KG1 (cell line): Measurements from ENCODE around the gene SECISBP2L.

Experiments
- DNase-seq: peaks from one replicate; lab custom pipeline; 2025; lab: John Stamatoyannopoulos, UW

Gene SECISBP2L

DNA sequence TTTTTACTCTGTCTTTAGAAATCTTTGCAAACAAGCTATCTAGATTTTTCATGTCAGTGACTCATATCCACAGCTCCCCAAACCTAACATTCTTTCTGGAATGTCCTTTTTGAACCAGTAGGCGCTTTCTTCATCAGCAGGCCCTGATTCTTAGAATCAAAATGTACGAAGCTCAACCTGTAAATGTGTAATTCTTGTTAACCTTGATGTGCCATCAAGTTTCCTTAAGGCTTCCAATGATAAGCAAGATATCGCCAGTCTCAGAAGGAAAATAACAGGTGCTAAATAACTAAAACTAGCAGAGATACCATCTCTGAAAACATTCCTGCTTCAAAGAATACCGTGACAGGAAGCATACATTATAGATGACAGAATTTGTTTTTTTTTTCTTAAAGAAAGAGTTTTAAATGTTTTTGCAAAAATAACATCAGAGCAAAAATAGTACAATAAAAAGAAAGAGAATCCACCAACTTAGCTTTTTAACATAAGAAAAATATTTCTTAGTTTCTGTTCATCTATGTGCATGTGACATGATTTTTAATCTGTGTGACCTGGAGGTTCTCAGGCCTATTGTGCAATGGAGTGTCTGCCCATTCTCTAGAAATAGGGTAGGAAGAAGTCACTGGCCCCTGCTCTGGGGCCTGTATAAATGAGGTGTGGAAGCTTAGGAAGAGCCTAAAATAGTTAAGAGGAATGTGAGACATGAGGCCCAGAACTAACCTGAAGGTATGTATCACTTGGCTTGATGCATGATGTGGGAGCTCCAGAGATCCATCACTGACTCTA is 14.7 kb upstream of the SECISBP2L start:
- DNase-seq: no peak

DNA sequence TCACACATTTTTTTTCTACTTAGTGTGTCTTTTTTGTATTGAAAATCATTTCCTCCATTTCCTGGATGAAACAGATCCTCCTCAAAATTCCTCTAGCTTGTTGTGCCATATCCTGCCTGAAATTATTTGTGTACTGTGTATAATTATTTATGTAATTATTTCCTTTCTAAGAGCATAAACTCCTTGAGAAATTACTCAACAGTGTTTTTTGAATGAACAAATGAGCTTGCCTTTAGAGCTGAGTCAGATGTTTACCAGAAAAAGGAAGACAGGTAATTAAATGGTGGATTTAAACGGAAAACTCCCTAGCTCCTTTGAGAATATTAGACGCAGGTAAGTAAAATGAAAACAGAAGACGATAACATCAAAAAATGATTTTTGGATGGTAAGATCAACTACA is 13.2 kb upstream of the SECISBP2L start:
- DNase-seq: no peak

DNA sequence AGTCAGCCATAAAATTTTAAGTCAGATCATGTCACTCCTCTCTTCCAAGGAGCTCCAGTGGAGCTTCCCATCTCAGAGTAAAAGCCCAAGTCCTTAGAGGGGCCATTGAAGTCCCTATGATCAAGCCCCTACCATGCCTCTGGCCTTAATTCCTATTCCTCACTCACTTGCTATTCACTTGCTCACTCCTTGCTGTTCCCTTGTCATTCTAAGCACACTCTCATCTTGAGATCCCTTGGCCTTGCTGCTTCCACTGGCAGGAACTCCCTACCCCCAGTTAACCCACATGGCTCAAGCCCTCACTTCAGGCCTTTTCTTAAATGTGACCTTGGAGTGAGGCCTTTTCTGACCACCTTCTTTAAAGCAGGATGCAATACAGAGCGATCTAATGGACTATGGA is 12.3 kb upstream of the SECISBP2L start:
- no peak for DNase-seq

DNA sequence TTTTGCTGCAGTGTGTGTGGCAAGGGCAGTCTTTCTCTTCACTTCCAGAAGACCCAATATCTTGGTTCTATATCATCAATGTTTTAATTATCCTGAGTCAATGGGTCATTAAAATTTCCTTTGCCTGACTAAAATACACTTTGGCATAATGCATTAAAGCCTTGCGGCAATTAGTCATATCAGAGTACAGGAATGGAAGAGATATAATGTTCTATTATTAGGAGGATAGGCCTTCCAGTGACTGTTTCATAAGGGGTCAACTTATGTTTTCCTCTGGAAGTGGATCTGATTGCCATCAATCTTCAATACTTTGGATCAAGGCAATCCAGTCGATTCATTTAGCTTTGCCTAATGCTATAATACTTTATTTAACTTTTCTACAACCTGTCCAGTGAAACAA is 9.4 kb upstream of the SECISBP2L start:
- DNase-seq: no peak

DNA sequence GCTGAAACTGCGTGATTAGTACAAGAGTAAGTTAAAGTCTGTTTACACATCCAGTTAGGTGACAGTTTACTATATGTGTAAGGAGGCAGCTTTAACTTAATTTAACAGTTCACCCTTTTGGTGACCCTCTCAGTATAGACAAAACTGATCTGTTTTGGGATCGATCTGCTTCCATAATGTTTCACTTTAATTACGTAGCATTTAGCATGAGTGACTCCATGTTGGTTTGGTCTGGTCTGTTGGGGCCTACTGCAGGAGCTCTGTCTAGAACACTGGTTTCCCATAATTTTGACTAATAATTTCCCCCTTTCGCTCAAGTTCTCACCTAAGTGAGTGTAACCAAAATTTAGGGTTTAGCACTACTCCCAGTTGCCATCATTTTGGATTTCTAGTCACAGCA is 6.4 kb upstream of the SECISBP2L start:
- DNase-seq: no peak

DNA sequence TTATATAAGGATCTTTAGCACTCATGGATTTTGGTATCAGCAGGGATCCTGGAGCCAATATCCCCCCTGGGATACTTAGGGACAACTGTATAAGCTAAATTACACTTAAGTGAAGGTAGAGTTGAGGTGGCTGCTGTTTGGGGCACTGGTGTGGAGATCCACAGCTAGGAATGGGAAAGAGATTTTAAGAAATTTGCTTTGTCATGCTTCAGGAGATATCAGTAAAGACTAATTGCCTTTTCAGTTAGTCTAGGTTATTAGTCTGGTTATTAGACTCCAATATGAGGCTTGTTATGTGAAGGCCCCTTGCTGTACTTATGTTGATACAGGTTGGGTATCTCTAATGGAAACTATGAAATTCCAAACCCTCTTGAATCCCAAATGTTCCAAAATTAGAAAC is 1.2 kb upstream of the SECISBP2L start:
- DNase-seq: no peak

DNA sequence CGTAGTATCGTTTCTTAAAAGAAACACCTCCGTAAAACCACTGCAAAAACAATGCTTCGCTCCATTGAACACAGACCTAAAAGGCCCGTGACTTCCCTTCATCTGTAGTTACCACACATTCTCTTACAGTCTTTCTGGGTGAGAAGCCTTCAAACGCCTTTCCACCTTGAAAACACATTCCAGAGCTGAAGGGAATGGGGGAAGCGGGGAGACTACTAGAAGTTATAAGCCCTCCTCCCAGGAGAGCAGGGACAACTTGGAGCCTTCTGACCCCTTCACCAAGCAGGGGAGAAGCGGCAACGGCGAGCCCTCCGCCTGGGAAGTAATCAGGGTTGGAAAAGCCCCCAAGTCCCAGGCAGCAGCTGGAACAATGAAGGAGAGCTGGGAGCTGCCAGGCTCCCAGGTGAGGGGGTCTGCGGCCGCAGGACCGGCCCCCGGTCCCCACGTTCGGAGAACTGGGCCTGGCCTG is 461 bp downstream of the SECISBP2L start:
- no peak for DNase-seq

DNA sequence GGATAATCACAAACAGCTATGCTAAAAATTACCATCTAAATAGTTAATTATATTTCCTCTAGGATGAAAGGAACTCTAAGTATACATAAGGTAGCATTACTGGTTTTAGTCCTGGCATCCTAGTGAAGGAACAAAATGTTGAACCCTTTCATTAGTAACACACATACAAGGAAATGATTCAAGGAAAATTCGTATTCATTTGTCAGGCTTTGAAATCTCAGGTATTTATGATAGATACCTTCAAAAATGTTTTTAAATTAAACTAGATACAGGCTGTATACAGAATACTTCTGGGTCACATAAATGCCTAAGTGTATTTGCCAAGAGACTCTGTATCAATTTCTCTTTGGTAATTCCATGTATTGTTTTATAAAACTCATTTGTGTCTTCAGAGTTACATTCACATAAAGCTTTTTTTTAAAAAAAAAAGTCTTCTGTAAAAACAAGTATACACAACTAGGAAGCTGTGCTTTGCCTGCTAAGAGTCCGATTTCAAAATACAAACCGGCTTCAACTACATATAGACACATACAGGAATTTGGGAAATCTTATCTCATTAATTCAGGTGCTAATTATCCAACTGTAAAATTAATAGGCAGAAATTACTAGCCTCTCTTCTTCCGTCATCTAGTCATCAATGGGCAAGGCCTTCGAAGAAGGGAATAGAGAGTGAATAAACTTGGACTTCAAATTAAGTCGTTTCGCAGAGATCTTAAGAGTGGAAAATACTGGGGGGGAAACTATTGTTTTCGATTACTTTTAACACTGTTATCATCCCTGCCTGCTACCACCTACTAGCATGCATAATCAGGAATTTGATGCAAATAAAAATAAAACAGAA is 1.3 kb downstream of the SECISBP2L start:
- DNase-seq: no peak

DNA sequence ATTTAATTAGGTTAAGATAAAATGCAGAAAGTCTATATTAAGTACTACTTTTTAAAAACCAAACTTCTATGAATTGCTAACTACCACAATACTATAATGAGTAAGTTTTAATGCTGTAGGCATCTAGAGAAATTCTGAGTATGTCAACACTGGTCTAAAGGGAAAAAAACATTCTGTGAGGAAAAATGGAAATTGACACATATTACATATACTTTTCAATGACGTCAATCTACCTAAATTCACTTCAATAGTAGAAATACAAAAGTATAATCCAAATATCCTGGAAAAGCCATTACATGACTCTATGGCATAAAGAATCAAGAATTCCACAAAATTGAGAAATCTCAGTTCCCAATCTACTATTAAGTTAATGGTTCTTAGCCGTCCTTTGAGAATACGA is 2.2 kb downstream of the SECISBP2L start:
- no peak for DNase-seq

DNA sequence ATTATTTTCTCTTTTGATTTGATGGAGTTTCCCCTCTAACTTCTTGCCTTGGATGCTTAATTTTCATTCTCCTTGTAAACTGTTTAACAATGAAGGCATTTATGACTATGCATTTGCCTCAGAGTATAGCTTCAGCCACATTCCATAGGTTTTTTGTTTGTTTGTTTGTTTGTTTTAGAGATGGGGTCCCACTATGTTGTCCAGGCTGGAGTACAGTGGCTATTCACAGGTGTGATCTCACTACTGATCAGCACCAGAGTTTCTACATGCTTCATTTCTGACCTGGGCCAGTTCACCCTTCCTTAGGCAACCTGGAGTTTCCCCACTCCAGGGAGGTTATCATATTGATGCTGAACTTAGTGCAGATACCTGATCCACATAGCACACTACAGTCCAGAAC is 4.1 kb downstream of the SECISBP2L start:
- no peak for DNase-seq

DNA sequence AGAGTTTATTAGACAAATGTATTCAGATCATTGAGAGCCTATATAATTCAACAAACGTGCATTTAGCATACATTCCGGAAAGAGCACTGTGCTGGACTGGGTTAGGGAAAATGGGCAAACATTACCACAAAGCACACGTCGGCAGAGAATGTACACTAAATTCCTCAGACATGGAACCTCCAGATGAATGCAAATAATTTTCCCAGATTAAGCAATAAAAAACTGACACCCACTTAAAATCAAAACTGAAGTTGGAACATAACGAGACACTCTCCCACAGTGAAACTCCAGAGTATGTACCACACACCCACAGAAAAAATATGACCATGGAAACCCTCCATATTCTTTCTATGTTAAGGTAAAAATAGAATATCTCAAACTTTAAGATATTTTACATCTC is 4.8 kb downstream of the SECISBP2L start:
- DNase-seq: no peak

DNA sequence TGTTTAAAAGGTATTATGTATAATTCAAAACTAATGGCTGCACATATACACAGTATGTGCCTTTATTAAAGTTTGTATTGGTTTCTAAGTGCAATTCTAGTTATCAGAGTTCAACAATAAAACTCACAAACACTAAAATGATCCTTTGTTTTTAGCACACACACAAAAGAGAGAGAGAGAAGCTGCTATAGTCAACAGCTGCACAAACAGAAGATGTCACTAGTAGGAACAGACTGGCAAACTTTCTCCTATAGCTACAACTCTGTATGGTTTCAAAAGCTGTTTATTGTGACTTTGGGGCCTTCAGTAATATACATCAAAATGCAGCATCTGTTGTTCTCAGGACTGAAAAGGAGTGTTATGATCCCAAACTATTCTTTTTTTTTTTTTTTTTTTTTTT is 6.1 kb downstream of the SECISBP2L start:
- DNase-seq: no peak

DNA sequence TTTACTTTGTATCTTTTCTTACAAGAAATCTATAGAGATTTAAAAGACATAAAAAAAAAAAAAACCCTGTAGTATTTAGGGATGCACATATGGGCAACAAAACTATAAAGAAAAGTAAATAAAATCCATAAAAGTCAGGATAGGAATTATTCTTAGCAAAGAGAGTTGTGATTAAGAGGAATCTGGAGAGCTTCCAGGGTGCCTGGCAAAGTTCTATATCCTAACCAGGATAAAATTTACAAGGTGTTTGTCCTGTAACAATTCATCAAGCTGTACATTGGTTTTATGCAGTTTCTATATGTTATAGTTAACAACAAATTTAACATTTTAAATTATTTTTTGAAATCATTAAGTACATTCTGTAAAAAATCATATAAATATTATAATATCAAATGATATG is 7.9 kb downstream of the SECISBP2L start:
- DNase-seq: no peak

DNA sequence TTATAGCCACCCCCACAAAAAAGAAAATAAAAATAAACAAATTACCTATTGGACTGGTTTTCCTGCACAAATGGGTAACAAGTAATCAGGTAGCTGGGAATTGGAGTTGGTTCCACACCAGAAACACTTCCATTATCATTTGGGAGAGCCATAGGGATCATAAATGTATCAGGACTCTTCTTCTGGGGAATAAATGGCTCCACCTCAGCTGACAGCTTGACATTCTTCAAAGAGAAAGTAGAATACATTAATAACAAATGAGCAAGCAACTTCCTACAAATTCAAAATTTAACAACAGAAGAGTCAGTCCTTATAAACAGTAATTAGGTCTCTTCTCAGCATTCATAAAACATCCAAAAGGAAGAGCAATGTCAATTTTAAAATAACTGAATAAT is 8.7 kb downstream of the SECISBP2L start:
- DNase-seq: no peak

DNA sequence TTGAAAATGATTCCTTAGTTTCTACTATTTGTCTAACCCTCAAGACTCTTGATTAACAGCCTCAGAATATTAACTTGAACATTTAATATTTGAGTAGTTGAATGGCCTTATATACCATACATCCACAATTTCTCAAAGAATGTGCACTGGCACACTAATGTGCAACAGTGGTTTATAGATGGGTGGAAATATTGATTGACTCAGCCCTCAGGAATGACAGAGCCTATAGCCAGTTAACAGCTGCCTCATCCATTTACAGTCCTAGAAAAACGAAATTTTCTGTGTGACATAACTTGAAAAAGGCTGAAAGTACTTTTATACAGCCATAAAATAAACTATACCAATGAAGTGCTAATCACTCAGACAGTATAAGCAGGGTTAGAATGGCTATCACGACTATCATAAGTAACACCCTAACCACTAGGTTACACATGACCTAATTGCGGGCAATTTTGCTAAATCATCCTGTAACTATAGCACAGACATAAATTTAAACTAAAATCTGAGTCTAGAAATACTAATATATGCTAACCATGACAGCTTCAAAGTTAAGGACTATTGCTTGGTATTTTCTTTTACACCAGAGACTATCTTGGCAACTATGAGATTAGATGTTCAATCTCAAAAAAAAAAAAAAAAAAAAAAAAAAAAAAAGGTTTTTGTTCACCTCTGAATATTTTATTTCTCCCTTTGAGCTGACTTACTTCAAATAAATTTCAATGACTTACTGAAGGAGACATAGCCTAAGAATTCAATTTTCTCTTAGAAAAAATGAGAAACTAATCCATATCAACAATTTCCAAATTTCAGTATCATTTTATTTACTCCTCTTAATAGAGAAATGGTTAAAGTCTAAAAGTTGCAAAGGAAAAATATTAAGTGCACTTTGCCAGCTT is 9.3 kb downstream of the SECISBP2L start:
- DNase-seq: no peak

DNA sequence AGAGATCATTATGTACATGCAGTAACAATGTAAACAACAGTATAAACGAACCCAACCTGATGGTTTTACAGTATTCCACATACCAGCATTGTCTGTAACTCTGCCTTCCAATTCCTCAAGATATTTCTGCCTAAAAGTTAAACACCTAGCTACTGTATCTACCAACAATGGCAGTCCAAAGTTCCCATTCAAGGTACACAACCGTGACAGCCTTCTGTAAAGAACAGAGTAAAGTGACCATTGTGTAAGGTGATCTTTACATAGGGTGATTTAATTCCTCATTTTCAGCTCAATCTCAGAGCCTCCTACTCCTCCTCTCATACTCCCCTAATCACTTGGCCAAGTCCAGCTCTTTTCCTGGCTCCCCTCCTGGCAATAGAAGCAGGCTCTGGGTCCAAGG is 10.4 kb downstream of the SECISBP2L start:
- no peak for DNase-seq

DNA sequence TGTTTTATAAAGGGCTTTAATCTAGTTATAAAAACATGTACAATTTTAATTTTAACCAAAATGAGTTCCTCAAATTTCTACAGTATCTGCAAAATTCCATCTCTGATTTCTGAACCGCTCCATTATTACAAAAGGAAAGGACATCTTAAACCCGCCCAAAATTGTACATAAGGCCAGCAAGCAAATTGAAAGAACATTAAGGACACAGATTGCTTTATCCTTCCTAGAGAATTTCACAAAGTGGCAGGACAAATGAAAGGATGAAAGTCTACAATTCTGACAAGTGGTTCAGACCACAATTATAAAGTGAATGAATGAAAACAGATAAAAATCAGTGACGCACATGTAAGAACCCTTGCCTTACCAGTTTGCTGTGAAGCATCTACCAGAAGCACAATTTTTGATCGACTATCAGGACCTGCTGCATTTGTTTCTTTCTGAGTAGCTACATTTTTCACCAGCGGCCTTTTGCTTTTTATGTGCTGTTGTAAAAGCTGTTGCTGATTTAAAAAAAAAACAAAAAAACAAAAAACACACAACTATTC is 13.6 kb downstream of the SECISBP2L start:
- DNase-seq: no peak

DNA sequence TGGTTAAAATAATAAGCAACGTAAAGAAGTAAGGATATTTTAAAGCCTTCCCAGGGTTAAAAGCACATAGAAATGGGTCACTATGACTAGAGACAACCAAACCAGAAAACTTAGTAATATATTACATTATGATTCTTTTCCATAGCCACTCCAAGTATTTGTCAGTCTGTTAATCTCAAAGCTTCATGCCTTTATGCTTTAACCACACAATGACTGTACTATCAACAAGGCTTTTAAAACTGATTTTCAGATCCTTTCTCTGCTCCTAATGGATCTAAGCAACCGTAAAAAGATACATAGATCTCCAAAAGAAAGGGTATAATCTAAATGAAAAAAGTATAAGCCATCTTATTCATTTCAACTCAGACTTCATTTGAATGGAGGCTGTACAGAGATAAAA is 14.4 kb downstream of the SECISBP2L start:
- DNase-seq: no peak

DNA sequence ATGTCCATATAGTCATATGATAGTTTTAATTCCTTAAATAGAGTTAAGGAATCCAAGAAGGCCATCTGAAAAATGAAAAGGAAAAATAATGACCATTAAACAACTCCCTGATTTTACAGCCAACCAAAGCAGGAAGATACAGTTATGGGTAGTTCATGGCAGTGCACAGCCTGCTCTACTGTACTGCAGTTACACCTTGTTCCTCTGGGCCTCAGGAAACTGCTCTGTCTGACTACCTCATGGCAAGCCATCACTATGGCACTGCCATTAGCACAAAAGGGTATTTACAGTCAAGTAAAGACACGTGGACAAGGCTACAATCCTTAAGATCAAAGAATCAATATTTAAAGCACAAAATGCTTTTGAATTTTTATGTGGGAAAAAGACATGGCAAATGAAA is 19.5 kb downstream of the SECISBP2L start:
- no peak for DNase-seq

DNA sequence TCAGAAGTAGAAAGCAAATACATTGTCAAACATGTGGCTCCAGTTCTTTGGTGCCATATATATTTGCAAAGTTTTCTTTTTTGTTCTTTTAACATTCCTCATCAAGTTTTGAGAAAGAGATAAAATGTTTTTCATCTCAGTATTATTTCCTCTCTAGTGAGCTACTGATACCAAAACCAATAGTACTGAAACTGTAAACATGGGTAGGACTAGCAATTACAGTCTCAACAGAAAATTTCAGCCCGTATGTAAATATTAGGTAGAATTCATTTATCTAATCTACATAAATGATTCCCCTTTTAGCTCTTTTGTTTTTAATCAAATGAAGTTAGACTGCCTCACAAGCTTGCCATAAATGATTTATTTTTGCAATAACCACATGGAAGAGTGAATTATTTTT is 21.4 kb downstream of the SECISBP2L start:
- DNase-seq: no peak

DNA sequence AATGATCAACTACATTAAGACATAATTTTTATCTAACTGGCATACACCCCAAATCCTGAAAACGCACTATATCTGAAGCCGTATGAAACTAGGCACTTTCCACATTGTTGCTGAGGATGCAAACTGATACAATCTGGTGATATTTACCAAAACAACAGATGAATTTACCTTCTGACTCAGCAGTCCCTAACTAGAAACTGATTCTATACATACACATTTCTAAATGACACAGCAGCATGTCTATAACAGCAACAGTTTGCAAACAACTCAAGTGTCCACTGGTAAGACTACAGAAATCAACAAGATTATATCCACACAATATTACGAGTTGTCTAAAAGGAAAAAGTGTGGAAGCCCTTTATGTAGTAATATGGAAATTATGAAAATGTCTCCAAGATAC is 22.9 kb downstream of the SECISBP2L start:
- DNase-seq: no peak

DNA sequence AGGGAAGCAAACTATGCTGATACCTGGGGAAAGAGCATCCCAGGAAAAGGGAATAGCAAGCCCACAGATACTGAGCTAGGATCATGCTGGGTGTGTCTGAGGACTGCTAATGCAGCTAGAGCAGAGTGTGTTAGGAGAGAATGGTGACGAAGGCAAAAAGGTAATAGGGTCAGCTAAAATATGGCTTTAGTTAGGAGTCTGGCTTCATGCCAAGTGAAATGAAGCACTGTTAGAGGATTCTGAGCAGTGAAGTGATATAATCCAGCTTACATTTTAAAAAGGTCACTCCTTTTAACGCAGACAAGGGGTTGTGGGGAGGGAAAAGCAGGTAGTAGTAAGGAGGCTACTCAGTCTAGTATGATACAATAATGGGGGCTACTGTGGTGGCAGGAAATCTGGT is 30.4 kb downstream of the SECISBP2L start:
- DNase-seq: no peak
